SJSA1 (cell line): Measurements from ENCODE around the gene INHA. TPM values are rescaled to one million over a fixed set of nuclear protein-coding genes. Genes with fewer than 3 reads are reported as not detected.

Experiments used
- DNase-seq, 2 experiments: peaks; one replicate each; pipeline ENCODE4 v3.0.0-alpha.2; 2015 to 2020; ENCODE audit warnings: low spot score in 2 of 2, low read depth in 1 of 2
- H3K27ac ChIP-seq: fragments of 250-450 bp; sonication (Bioruptor Pico); 2 replicates; pipeline ENCODE4 v1.5.1; 2020; ENCODE audit warnings: mild to moderate bottlenecking, moderate library complexity
- H3K27me3 ChIP-seq: fragments of 250-450 bp; sonication (Bioruptor Pico); replicated peaks from 2 replicates; pipeline ENCODE4 v1.5.1; 2020; ENCODE audit warnings: mild to moderate bottlenecking, moderate library complexity
- H3K36me3 ChIP-seq: fragments of 250-450 bp; sonication (Bioruptor Pico); 2 replicates; pipeline ENCODE4 v1.5.1; 2020; ENCODE audit warnings: mild to moderate bottlenecking
- H3K4me1 ChIP-seq: fragments of 250-450 bp; sonication (Bioruptor Pico); replicated peaks from 2 replicates; pipeline ENCODE4 v1.6.1; 2021; ENCODE audit warnings: mild to moderate bottlenecking
- H3K4me3 ChIP-seq: fragments of 250-450 bp; sonication (Bioruptor Pico); 2 replicates; pipeline ENCODE4 v1.5.1; 2020; ENCODE audit warnings: mild to moderate bottlenecking
- H3K9me3 ChIP-seq: fragments of 250-450 bp; sonication (Bioruptor Pico); replicated peaks from 2 replicates; pipeline ENCODE4 v1.5.1; 2020; ENCODE audit warnings: mild to moderate bottlenecking
- total RNA-seq: library from RNA; depleted of rRNA; stranded (reverse); fragments of >200 nt; shearing (Covaris generic); gene quantifications from 2 replicates; pipeline ENCODE4 v1.2.3, GENCODE V29; 2014

Gene INHA
- total RNA-seq, 1 experiment from 2014 or later: 0.11 TPM

DNA sequence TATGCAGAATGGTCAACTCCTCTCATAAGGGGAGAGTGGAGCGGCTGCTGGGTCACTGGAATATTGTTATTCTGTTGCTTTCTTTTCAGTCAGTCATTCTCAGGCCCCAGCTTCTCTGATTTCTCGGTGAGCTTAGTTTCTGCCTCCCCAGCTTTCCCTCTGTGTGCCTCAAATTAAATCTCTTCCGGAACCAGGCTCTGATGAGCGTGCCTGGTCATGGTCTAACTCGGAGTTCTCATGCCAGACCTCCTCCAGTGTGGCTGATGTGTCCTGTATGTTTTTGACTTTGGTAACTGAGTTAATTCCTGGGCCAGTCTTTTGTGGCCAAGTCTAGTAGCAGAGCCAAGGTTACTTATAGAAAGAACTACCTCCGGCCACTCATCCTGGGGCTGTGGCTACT is 20.6 kb downstream of the INHA start:
- Histone ChIP-seq H3K4me1 (peaks cover 18% of the 10 kb centered on the region), H3K27me3 (no peaks in the 10 kb centered on the region), H3K4me3 (no peak overlapping the region), H3K27ac (no peak overlapping the region), H3K36me3 (no peaks in the 10 kb centered on the region), H3K9me3 (no peaks in the 10 kb centered on the region; the same call in 1 of the 2 replicates)
- no peak for DNase-seq

DNA sequence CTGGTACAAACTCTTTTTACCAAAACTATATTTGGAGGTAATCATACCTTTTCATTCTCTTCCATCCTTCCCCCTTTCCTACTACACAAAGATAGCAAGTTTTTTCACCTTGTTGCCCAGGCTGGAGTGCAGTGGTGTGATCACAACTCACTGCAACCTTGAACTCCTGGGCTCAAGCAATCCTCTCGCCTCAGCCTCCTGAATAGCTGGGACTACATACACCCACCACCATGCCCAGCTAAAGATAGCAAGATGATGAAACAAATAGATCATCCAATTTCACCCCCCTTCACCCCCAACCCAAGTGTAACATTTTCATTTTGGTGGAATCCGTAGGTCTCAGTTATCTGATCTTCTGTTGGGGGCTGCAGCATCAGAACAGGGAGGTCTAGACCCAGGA is 21.0 kb downstream of the INHA start:
- Histone ChIP-seq H3K4me3 (no peak overlapping the region), H3K27ac (no peak overlapping the region), H3K36me3 (no peaks in the 10 kb centered on the region), H3K9me3 (no peaks in the 10 kb centered on the region; the same call in 1 of the 2 replicates), H3K4me1 (peaks cover 19% of the 10 kb centered on the region), H3K27me3 (no peaks in the 10 kb centered on the region)
- no peak for DNase-seq

DNA sequence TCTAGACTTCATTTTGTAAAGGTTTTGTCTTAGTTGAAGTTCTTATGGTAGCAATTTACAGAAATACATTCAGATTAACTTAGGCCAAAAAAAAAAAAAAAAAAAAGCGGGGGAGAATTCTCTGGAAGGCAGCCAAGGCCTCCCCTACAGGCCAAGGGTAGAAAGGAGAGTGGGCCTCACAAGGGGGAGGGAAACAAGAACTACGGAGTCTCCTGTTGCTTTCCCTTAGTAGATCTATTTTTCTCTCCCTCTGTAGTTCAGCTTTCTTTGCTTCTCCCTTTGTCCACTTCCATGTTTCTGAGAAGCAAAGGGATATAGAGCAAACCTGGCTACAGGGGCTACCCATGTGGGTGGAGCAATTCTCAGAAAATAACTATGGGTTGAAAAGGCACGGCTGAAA is 23.1 kb downstream of the INHA start:
- Histone ChIP-seq H3K9me3 (no peaks in the 10 kb centered on the region; the same call in 1 of the 2 replicates), H3K4me1 (peaks cover 25% of the 10 kb centered on the region), H3K27me3 (no peaks in the 10 kb centered on the region), H3K4me3 (no peak overlapping the region), H3K36me3 (no peaks in the 10 kb centered on the region), H3K27ac (no peak overlapping the region)
- DNase-seq: no peak

DNA sequence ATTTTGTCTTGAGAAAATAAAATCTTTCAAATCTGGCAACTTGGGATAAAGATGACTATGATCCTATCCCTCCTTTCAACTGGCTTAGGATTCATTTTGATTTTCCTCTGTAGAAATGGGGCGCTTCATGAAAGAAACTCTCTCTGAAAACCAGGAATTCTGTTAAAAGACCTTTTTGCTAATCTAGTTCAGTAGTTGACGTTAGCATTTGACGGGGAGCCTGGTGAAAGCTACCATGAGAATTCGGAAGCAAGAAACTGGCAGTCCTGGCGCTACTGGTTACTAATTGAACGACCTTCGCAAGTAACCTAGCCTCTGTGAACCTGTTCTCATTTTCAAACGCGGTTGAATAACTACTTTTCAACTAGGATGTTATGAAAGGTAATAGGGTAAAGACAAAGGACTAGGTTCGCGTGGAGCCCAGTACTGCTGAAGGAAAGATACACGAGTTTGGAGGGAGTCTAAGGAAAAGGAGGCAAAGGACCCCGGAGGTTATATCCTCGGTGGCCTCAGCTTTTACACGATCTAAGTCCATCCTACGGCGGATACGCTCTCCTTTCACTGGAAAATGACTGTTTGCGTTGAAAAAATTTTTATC is 24.9 kb downstream of the INHA start:
- H3K4me1 ChIP-seq: peaks cover 25% of the 10 kb centered on the region
- peak overlapping the region; percentile 63 for H3K4me3 ChIP-seq
- no peaks in the 10 kb centered on the region for H3K27me3 ChIP-seq
- no peak for DNase-seq
- H3K27ac ChIP-seq: peak overlapping the region; percentile 78
- H3K9me3 ChIP-seq: no peaks in the 10 kb centered on the region
- 0 out of 2 replicates have a peak, but pooled peaks cover 2% of the 10 kb centered on the region for H3K36me3 ChIP-seq

DNA sequence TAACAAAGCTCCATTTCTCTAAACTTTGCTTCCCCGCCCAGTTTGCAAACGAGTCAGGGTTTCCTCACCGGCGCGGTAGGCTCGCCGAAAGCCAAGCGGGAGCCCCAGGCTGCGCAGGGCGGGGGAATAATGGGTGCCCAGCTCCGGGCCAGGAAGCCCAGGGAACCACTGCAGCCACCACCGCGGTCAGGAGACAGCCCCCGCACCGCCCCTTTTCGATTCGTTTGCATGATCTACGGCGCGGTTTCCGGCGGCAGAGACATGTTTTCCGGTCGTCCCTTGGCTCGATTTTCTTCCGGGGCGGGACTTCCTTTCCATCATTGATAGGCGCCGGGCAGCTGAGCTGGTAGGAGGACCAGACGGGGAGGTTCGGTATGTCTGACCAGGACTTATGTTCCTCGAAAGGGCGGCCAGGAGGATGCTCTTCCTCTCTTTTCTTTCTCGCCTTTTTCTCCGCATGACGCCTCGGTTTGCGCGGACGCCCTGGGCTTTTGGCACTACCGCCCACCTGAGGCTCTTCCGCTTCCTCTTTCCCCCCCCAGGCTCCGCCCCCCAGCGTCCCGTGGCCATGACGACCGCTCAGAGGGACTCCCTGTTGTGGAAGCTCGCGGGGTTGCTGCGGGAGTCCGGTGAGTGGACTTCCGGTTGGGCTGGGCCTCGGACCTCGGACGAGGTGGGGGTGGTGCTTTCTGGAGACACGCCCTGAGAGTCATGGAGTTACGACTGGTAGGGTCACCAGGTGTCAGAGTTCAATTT is 25.6 kb downstream of the INHA start, which contains the start of gene STK11IP:
TSS of gene STK11IP (plus strand) at position 306 of the 756 bp plus-strand sequence. CDS start at position 569, 263 bp downstream.
- DNase-seq: peak; percentile 98 to 100
- H3K4me3 ChIP-seq: peak within 1 kb of the TSS; percentile 63
- H3K36me3 ChIP-seq: peaks cover 2% of the 10 kb centered on the region; the same call in 1 of the 2 replicates
- H3K27ac ChIP-seq: peak within 1 kb of the TSS; percentile 78
- no peaks in the 10 kb centered on the region for H3K27me3 ChIP-seq
- H3K4me1 ChIP-seq: peaks cover 25% of the 10 kb centered on the region
- H3K9me3 ChIP-seq: no peaks in the 10 kb centered on the region

DNA sequence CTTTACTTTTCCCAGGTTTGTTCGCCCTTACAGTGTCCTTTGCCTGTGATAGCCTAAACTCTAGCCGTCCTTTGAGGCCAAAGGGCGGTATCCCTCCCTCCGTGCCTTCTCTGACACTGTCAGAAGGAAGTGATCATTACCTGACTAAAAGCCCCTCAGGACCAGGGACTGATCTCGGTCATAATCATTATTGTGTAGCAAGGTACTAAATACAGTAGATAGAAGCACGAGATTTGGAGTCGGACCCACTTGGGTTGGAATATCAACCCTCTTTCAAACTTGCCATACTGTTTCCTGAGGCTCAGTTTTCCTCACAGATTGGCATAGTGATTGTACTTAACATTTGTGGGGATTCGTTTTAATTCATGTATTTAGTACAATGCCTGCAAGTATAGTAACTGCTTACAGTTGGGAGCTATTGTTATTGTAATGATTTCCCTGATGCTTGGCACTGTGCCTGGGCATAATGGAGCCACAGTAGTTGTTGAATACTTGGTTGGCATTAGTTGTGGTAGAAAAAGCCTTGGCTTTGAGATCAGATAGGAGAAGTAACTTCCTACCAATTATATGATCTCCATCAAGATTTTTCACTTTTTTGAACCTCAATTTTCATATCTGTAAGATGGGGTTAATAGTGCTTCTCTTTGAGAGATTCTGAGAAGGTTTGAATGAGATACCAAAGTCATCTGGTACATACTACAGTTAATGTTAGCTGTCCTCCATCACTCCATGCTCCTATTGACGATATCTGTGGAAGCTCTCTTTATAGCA is 26.4 kb downstream of the INHA start:
- H3K27ac ChIP-seq: peak overlapping the region; percentile 78
- peaks cover 2% of the 10 kb centered on the region; the same call in 1 of the 2 replicates for H3K36me3 ChIP-seq
- no peaks in the 10 kb centered on the region for H3K27me3 ChIP-seq
- H3K4me3 ChIP-seq: peak overlapping the region; percentile 63
- H3K9me3 ChIP-seq: no peaks in the 10 kb centered on the region
- no peak for DNase-seq
- peaks cover 25% of the 10 kb centered on the region for H3K4me1 ChIP-seq

DNA sequence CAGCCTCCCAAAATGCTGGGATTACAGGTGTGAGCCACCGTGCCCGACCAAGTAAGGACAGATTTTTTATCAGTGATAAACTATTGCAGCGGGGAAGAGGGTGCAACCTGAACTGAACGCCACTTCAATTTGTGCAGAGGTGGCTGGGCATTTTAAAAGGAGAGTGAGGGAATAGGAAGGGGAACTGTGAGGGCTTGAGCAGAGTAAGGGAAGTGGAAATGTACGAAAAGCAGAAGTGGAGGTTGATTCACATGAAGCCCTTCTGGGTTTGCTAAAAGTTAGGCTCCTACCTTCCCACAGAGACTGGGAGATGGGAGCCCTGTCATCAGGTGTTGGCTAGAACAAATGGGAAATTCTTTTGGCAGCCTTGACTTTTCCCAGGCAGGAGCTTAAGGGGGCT is 31.7 kb downstream of the INHA start:
- Histone ChIP-seq H3K4me3 (no peak overlapping the region), H3K27ac (no peak overlapping the region), H3K36me3 (peaks cover 34% of the 10 kb centered on the region), H3K9me3 (no peaks in the 10 kb centered on the region), H3K27me3 (no peaks in the 10 kb centered on the region), H3K4me1 (no peaks in the 10 kb centered on the region; the same call in 1 of the 2 replicates)
- no peak for DNase-seq

DNA sequence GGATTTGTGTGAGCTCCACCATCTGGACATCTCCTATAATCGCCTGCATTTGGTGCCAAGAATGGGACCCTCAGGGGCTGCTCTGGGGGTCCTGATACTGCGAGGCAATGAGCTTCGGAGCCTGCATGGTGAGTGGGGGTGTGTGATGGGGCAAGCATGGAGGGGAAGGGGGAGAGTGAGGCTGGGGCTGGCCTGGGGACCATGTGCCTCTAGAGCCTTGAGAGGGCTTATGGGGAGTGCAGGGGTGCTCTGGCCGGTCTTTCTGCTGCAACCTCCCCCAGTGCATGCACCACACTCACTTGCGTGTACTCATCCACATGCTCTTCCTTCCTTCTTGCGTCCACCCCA is 33.5 kb downstream of the INHA start:
- no peaks in the 10 kb centered on the region for H3K27me3 ChIP-seq
- no peak overlapping the region for H3K27ac ChIP-seq
- H3K9me3 ChIP-seq: no peaks in the 10 kb centered on the region
- no peak overlapping the region for H3K4me3 ChIP-seq
- H3K36me3 ChIP-seq: peaks cover 39% of the 10 kb centered on the region
- no peak for DNase-seq
- no peaks in the 10 kb centered on the region for H3K4me1 ChIP-seq

DNA sequence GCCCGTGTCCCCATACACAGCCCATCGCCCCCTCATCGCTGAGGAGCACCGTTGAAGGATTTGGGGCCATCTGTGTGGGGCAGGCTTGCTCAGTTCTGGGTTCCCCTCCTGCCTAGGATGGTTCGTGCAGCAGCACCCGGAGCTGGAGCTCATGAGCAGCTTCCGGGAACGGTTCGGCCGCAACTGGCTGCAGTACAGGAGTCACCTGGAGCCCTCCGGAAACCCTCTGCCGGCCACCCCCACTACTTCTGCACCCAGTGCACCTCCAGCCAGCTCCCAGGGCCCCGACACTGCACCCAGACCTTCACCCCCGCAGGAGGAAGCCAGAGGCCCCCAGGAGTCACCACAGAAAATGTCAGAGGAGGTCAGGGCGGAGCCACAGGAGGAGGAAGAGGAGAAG is 35.8 kb downstream of the INHA start:
- H3K4me3 ChIP-seq: no peak overlapping the region
- no peaks in the 10 kb centered on the region for H3K4me1 ChIP-seq
- H3K36me3 ChIP-seq: peaks cover 45% of the 10 kb centered on the region
- H3K27me3 ChIP-seq: no peaks in the 10 kb centered on the region
- H3K9me3 ChIP-seq: no peaks in the 10 kb centered on the region
- no peak for DNase-seq
- no peak overlapping the region for H3K27ac ChIP-seq

DNA sequence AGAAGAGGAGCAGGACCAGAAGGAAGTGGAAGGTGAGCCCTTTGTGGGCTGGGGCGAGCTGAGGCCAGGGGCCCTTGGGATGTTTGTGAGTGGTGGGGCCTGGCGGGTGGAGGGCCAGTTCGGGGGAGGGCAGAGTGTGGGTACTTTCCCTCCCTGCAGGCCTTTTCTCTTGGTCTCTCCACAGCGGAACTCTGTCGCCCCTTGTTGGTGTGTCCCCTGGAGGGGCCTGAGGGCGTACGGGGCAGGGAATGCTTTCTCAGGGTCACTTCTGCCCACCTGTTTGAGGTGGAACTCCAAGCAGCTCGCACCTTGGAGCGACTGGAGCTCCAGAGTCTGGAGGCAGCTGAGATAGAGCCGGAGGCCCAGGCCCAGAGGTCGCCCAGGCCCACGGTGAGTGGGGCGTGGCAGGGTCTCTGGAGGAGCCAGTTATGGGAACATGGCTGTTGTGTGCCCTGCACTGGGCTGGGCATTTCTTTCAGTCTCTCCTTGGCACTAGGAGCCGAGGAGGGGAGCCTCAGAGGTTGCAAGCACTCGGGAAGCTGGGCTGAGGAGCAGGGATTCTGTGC is 36.4 kb downstream of the INHA start:
- Histone ChIP-seq H3K27ac (no peak overlapping the region), H3K9me3 (no peaks in the 10 kb centered on the region), H3K4me1 (no peaks in the 10 kb centered on the region), H3K27me3 (no peaks in the 10 kb centered on the region), H3K36me3 (peaks cover 45% of the 10 kb centered on the region), H3K4me3 (no peak overlapping the region)
- no peak for DNase-seq

DNA sequence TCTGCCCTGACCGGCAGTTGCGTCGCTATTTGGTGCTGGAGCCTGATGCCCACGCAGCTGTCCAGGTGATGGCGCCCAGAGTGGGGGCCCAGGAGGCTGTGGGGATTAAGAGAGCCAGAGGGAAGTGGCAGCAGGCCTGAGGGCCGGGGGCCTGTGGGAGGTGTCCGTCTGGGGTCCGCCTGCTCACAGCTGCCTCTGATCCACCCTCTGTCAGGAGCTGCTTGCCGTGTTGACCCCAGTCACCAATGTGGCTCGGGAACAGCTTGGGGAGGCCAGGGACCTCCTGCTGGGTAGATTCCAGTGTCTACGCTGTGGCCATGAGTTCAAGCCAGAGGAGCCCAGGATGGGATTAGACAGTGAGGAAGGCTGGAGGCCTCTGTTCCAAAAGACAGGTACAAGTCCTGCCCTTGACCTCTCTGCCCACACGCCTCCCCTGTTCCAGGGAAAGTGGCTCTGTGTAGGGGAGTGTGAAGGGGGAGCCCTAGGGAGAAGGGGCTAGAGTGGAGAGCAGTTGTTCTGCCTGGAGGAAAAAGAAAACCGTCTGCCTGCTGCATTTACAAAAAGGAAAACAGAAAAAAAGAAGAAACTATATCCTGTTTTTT is 37.1 kb downstream of the INHA start:
- Histone ChIP-seq H3K27ac (no peak overlapping the region), H3K36me3 (peaks cover 42% of the 10 kb centered on the region), H3K9me3 (no peaks in the 10 kb centered on the region), H3K4me1 (no peaks in the 10 kb centered on the region), H3K27me3 (no peaks in the 10 kb centered on the region), H3K4me3 (no peak overlapping the region)
- DNase-seq: no peak

DNA sequence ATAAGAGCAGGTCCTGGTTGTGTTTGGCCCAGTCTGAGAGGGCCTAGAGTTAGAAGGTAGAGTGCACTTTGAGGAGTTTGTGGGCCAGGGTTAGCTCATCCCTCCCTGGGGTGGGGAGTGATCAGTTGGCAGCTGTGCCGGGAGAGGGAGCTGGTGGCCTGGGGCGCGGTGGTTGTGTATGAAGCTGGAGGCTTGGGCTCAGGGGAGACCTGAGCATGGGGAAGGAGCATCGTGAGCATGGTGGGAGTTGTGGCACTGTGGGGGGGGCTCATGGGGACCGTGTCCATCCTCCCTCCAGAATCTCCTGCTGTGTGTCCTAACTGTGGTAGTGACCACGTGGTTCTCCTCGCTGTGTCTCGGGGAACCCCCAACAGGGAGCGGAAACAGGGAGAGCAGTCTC is 39.2 kb downstream of the INHA start:
- H3K4me1 ChIP-seq: no peaks in the 10 kb centered on the region

DNA sequence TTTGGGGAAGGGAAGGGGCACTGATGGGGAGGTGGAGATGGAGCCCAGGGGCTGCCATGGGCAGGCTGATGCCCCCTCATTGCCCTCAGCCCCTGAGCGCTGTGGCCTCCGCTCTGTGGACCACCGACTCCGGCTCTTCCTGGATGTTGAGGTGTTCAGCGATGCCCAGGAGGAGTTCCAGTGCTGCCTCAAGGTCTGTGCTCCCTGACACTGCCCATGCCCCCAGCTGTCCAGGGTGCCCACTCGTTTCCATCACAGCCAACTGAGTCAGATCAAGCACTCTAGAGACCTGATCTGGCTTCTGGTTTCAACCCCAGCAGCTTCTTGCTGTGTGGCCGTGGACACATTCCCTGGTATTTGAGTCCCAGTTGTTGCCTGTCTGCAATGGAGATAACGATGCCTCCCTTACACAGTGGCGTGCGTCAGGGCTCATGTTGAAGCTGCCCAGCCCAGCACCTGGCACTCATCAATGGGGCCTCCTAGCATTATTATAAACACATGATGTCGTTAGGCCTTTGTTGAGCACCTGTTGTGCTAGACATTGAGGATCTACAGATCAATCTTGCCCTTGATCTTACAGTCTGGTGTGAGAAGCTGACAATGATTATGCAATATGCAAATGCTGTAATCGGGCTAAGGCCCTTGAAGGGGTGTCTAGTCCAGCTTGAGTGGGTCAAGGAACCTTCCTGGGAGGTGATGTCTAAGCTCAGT is 39.9 kb downstream of the INHA start:
- H3K27ac ChIP-seq: no peak overlapping the region
- H3K4me3 ChIP-seq: no peak overlapping the region
- no peak for DNase-seq
- no peaks in the 10 kb centered on the region for H3K9me3 ChIP-seq
- H3K36me3 ChIP-seq: peaks cover 28% of the 10 kb centered on the region
- H3K27me3 ChIP-seq: no peaks in the 10 kb centered on the region
- no peaks in the 10 kb centered on the region for H3K4me1 ChIP-seq

More for the DNA sequence above, 39.2 kb downstream of the INHA start:
- Histone ChIP-seq H3K4me3 (no peak overlapping the region), H3K27me3 (no peaks in the 10 kb centered on the region), H3K36me3 (peaks cover 34% of the 10 kb centered on the region), H3K27ac (no peak overlapping the region), H3K9me3 (no peaks in the 10 kb centered on the region)
- no peak for DNase-seq
